WTC11 (cell line): ENCODE results near the gene PHRF1.

Experiments
- CTCF ChIP-seq: fragments of 200-600 bp; IDR thresholded peaks from 2 replicates; pipeline ENCODE4 v1.8.0; 2022; ENCODE audit warnings: antibody characterized with exemption
- MXD4 ChIP-seq: fragments of 250-450 bp; sonication (Bioruptor Pico); IDR thresholded peaks from 2 replicates; pipeline ENCODE4 v1.8.0; 2021; ENCODE audit warnings: mild to moderate bottlenecking, moderate library complexity, borderline replicate concordance
- PRDM15 ChIP-seq: sonication (generic); formaldehyde crosslinking; IDR thresholded peaks from 2 replicates; pipeline ENCODE4 v1.8.0; 2022; ENCODE audit warnings: missing genetic modification reagents

- TF ChIP-seq PRDM15, result no peak
- no peak for TF ChIP-seq CTCF
- no peak for TF ChIP-seq MXD4 (CRISPR knock-in tag)
These were observed 22.3 kb upstream of the PHRF1 start for GRCh38 chr11:553988-554340.
